GM12872 (cell line): ENCODE measurements around the gene JARID2.

Source experiments
- TF ChIP-seq, protein P1 (sequence below): IDR thresholded peaks from 3 replicates; pipeline ENCODE4 v1.5.1; 2011; ENCODE audit warnings: low read depth, mild to moderate bottlenecking, low read length, moderate library complexity; ENCODE audit not compliant: insufficient read depth

The JARID2 gene

GRCh38 chr6:15490242-15491100 is 244.6 kb downstream of the JARID2 start:
- TF ChIP-seq, protein P1, sequence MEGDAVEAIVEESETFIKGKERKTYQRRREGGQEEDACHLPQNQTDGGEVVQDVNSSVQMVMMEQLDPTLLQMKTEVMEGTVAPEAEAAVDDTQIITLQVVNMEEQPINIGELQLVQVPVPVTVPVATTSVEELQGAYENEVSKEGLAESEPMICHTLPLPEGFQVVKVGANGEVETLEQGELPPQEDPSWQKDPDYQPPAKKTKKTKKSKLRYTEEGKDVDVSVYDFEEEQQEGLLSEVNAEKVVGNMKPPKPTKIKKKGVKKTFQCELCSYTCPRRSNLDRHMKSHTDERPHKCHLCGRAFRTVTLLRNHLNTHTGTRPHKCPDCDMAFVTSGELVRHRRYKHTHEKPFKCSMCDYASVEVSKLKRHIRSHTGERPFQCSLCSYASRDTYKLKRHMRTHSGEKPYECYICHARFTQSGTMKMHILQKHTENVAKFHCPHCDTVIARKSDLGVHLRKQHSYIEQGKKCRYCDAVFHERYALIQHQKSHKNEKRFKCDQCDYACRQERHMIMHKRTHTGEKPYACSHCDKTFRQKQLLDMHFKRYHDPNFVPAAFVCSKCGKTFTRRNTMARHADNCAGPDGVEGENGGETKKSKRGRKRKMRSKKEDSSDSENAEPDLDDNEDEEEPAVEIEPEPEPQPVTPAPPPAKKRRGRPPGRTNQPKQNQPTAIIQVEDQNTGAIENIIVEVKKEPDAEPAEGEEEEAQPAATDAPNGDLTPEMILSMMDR, result no peak

GRCh38 chr6:15491255-15491985 is 245.6 kb downstream of the JARID2 start:
- TF ChIP-seq, protein P1, result peak; percentile 96

DNA sequence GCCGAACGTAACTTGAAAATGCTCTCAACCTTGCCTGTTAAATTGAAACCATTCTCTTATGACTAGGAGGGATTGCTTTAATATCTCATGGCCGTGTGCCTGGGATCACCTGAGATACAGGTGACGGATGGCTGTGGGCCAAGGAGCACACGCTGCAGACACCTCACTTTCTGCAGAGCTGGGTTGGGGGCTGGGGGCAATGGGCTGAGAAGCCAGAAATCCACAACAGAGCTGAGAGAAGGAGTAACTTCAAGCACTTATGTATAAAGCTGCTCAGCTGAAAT is 246.1 kb downstream of the JARID2 start:
- TF ChIP-seq, protein P1, result no peak

DNA sequence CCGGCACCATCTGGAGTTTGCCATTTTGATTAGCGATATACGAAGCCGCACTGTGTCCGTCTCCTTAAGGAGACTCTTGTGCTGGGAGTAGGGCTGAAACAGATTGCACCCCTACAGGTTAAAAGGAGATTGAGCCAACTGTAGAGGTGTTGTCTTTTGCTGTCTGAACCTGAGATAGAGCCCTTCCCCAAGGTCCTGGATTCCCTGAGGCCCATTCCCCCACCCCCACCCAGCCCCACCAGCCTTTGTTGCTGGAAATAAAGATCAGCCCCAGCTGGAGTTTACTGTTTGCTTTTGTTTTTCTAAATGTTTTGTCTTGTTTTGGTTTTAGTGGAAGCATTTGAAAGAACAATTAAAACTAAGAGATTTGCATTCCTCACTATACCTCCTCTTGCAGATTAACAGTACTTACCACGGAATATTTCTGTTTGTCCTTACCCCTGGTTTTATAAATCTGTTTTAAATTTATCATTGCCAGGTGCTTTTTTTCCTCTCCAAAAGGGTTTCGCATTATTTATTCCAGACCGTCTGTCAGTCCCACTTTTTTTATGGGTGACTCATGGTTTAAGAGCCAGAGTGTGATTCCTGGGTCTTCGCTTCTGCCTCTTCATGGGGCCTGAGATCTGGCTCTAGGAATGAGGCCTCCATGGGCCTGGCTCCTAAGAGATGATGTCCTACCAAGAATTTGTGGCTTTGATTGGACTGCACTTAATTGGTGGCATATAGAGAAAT is 247.7 kb downstream of the JARID2 start:
- TF ChIP-seq, protein P1, result no peak

DNA sequence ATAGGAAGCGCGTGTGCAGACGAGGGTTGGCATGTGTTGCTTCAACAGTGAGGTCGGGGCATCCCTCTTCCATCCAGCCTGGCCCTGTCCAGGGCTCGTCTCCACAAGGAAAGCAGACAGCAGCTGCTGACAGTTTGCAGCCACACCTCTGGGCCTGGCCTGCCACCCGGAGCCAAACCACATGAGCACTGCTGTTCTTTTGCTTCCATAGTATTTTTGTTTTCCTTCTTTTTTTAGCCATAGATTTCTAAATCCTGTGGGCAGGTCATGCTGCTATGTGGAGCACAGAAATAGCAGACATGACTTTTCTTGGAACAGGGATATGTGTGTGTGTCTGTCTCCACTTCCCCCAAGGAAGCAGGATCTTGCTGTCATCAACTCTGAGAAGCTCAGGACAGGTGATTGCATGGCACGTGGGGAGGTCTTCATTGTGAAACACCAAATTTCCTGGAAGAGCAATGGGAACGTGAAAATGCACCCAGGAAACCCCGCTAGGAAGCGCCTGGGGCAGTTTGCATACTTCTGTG is 249.6 kb downstream of the JARID2 start:
- TF ChIP-seq, protein P1, result no peak

DNA sequence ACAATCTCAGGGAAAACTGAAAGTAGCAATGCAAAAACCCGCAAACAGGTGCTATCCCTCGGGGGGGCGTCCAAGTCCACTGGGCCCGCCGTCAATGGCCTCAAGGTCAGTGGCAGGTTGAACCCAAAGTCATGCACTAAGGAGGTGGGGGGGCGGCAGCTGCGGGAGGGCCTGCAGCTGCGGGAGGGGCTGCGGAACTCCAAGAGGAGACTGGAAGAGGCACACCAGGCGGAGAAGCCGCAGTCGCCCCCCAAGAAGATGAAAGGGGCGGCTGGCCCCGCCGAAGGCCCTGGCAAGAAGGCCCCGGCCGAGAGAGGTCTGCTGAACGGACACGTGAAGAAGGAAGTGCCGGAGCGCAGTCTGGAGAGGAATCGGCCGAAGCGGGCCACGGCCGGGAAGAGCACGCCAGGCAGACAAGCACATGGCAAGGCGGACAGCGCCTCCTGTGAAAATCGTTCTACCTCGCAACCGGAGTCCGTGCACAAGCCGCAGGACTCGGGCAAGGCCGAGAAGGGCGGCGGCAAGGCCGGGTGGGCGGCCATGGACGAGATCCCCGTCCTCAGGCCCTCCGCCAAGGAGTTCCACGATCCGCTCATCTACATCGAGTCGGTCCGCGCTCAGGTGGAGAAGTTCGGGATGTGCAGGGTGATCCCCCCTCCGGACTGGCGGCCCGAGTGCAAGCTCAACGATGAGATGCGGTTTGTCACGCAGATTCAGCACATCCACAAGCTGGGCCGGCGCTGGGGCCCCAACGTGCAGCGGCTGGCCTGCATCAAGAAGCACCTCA is 250.7 kb downstream of the JARID2 start:
- TF ChIP-seq, protein P1, result no peak
